Inferior parietal cortex (tissue), 1 donor: ENCODE data around the gene NRG3.

ENCODE experiments used
- DNase-seq: peaks from one replicate; pipeline ENCODE4 v3.0.0-alpha.2; 2016; ENCODE audit errors: extremely low spot score

The NRG3 gene

DNA sequence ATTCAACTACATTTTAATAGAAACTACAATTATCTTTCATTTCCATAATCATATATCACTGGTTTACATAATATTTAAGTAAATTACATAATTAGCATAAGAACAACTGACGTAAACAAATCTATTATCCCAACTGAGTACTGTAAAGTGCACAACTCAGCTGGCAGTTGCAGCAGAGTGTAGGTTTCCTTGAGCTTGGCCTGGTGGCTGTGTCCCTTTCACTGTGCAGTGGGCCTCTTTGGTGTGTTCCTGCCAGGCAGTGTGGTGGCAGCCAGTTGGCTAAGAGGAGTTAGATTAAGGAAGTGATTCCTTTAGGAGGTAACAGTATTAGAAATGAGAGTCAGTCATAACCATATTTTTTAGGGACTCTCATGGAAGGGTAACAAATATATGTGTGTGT is 7.0 kb downstream of the NRG3 start:
- no peak for DNase-seq

DNA sequence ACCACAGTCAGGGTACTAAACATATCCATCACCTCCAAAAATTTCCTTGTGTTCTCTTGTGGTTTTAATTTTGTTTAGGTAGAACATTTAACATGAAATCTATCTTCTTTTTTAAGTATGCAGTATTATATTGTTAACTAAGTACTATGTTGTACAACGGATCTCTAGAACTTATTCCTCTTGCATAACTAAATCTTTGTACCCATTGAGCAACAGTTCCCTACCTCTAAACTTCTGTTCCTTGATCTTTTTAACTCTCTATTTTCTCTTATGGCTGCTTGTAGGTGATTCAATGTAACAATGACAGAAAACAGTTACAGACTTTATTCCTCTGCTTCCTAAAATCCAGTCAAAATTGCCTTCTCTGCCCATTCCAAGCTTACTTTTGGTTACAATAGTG is 9.9 kb downstream of the NRG3 start:
- no peak for DNase-seq

DNA sequence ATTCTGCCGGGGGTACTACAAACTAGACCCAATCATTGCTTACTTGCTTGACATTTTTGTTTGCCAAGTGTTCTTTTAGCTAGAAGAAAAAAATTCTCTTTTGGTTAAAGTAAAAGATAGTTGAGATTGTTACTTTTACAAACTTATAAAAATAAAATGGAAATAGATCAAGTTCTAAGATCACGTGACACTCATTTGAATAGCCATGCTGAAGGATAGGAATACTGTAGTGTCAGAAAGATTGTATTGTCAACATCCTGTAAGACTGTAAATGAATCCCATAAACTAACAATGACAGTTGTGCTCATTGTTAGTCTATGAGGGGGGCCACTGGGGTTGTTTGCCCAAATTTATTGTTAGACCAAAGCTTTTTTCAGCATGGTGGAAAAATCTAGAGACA is 10.5 kb downstream of the NRG3 start:
- no peak for DNase-seq

DNA sequence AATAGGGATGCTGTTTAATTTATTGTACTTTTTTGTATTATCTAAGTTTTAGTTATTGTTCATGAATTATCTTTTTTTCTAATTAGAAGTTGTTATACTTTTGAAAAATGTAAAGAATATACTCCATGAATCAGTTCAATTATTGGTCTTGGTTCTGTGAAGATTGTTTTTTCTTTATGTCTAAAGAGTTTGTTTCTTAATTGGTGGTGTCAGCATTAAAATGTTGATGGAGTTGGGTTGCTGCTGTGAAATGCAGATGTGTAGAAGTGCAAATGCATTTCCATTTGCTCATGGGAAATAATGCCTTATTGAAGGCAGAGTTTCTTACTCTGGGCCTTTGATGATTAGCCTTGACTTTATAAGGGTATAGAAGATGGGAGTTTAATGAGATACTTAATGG is 11.9 kb downstream of the NRG3 start:
- DNase-seq = no peak

GRCh38 chr10:81889181-81889769 is 14.3 kb downstream of the NRG3 start:
- peak; percentile 8 for DNase-seq

DNA sequence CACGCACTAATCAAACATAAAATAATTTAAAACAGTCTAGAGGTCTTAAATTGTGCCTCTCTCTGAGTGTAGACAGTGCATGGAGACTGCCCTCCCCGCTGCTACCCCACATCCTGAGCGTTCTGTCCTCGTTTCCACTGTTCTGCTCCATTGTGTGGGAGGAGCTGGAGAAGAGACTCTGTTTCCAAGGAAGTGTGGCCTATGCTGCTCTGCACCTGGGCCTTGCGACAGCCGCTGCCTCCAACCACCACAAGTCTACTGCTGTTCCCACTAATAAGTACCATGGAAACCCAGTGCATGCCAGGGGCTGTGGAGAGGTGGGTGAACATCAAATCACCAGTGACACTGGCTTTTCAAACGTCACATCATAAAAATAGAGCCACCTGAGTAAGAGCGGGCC is 19.6 kb downstream of the NRG3 start:
- DNase-seq = no peak

GRCh38 chr10:81898518-81898917 is 23.5 kb downstream of the NRG3 start:
- DNase-seq = no peak

DNA sequence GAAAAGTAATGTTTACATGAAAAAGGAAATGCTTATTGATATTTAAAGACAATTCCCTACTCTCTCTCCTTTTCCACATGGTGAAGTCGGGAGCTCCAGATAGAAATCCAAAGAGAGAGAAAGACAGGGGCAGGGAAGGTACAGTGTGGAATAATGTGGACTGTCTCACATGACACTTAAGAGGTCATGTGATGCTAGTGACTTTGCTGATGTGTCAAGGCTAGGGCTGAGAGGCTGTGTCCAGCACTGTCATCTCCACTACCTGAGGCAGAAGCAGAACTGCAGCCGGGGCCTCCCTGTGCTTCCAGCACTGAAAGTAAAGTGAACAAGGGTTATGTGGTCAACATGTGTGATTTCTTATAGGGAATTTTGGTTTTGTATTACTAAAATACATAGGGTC is 26.0 kb downstream of the NRG3 start:
- DNase-seq = no peak

- DNase-seq = no peak
Measured at GRCh38 chr10:81903472-81903871, 28.5 kb downstream of the NRG3 start.

DNA sequence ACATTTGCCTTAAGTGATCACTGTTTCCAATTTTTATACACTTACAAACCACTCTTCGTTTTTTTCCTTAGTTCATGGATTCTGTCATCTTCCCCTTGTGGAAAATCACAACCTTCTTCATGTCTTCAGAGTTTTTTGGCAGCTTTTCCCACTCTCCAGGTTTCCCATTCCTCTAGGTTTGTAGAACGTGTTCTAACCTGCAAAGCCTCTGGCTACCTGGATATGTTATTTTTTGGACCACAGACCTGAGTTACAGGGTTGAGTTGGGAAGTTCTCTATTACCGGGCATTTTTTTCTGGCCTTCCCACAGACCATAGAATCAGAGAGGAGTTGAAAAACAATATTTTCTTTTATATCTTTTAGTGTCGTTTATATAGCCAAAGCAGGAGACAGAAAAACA is 30.2 kb downstream of the NRG3 start:
- DNase-seq = no peak

GRCh38 chr10:81909453-81909852 is 34.5 kb downstream of the NRG3 start:
- no peak for DNase-seq

DNA sequence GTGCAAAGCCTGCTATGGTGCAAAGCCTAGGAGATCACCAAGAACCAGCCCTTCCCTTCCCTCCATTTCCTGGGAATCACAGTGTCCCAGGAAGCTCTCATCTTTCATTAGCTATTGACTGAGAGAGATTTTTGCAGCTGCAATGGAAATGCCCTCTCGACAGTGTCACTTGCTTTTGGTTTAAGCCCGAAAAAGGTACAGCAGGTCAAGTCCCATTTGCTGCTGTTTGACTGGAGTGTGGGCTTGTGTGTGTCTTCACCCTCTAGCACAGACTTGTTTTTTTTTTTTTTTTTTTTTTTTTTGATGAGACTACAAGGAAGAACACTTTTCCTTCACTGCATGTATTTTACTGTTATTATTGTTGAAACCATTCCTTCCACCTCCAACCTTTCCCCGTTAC is 36.3 kb downstream of the NRG3 start:
- no peak for DNase-seq

GRCh38 chr10:81914736-81915503 is 39.9 kb downstream of the NRG3 start:
- no peak for DNase-seq

DNA sequence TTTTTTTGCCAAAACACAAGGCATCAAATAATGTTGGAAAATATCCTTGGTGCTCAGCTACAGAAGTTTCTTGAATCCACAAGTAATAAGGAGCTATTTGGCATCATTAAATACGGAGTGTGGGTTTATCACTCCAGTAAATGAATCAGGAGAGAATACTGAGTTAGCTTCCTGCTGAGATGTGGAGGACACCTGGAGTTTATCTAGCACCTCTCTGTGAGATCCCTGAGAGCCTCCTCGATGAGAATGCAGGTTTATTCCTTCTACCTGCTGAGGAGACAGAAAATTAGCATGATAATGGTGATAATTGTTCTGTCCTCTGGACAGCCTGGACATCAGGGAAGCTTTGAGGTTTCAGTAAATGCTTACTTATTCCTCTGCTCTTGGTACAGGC is 40.5 kb downstream of the NRG3 start:
- no peak for DNase-seq

DNA sequence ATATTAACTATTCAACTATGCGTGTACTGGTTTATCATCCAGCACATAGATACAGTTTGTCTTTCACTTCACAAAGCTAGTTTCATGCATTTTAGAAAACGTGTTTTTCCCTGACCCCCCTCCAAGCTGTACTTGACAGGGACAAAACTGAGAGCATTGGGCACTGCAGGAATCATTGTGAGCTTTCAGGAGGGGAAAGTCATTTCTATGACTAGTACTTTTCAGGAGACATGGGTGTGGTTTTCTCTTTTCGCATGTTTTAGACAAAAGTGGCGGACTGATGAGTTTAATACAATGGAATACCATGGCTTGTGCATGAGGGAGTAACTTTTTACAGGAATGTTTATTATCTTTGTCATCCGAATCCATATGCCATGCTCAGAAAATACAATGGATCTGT is 42.7 kb downstream of the NRG3 start:
- DNase-seq = no peak

GRCh38 chr10:81918766-81919165 is 43.8 kb downstream of the NRG3 start:
- DNase-seq = no peak

- DNase-seq = no peak
Measured at GRCh38 chr10:81920213-81920829, 45.3 kb downstream of the NRG3 start.

DNA sequence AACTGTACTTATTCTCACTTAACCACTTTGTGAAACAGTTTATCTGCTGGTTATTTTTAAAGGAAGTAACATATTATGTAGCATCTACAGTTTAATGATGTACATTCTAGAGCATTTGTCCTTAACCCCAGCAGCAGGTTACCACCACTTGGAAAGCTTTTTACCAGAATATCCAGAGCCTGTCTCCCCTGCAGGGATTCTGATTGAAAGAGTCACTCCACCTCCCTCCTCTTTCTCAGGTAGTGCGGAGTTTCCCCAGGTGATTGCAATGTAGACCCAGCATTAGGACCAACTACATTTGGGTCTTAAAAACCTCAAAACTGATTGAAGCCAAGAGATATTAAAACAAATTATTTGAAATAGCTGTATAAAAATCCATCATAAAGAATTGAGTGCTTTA is 53.1 kb downstream of the NRG3 start:
- no peak for DNase-seq

DNA sequence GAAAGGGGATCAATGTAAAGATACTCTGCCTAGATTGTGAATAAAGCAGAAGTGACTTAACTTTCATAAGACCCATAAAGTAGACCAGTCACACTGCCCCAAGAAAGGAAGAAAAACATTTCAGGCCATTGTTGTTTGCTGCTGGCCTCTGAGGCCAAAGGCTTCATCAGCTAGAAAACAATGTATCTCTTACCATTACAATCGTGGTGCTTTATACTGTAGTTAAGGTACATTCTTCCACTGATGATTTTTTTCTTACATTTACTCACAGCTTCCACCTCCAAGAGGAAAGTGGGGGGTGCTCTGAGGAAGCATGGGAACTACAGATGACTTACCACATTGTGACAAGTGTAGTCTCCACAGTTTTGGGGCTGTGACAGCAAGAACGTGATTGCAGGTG is 68.6 kb downstream of the NRG3 start:
- no peak for DNase-seq

- DNase-seq = no peak
Measured at GRCh38 chr10:81944609-81945008, 69.6 kb downstream of the NRG3 start.

- DNase-seq = no peak
Measured at GRCh38 chr10:81949283-81949682, 74.3 kb downstream of the NRG3 start.

GRCh38 chr10:81950358-81950757 is 75.4 kb downstream of the NRG3 start:
- DNase-seq = no peak

GRCh38 chr10:81953420-81953819 is 78.4 kb downstream of the NRG3 start:
- DNase-seq = no peak
